ENCODE results near the gene TLCD3A.
"Not testable (repeated sequence)": the region's sequence is repeated elsewhere in the genome, so short reads cannot be mapped to it uniquely, and the experiment has no call there.

TLCD3A gene

GRCh38 chr17:753418-753817, 21.0 kb downstream of the TLCD3A start:
- no peak for TF ChIP-seq CTCF (IDR thresholded peaks at IDR 0.05; ENCODE audit: control insufficient read depth, extremely low read depth, insufficient read depth)
- H3K4me3 ChIP-seq (ENCODE audit: low read depth, low read length) = no peak overlapping the region
- DNase-seq (ENCODE audit: low read depth) = no peak

DNA sequence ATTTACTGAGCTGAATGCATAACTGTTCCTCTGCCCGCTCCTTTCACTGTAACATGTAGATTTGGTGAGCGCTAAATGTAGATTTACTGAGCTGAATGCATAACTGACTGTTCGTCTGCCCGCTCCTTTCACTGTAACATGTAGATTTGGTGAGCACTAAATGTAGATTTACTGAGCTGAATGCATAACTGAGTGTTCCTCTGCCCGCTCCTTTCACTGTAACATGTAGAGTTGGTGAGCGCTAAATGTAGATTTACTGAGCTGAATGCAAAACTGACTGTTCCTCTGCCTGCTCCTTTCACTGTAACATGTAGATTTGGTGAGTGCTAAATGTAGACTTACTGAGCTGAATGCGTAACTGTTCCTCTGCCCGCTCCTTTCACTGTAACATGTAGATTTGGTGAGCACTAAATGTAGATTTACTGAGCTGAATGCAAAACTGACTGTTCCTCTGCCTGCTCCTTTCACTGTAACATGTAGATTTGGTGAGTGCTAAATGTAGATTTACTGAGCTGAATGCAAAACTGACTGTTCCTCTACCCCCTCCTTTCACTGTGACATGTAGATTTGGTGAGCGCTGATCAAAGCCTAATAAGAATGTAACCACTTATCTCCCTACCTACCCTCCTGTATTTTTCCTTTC, 23.0 kb downstream of the TLCD3A start:
- not testable (repeated sequence) for DNase-seq (ENCODE audit: low read depth); H3K4me3 ChIP-seq (ENCODE audit: low read depth, low read length)

- DNase-seq (ENCODE audit: low read depth) = not testable (repeated sequence)
Observed at GRCh38 chr17:756010-756567, 23.7 kb downstream of the TLCD3A start.

GRCh38 chr17:759964-760363, 27.6 kb downstream of the TLCD3A start:
- no peak for DNase-seq (ENCODE audit: low read depth)
- H3K4me3 ChIP-seq (ENCODE audit: low read depth, low read length) = no peak overlapping the region
- TF ChIP-seq CTCF (IDR thresholded peaks at IDR 0.05; ENCODE audit: control insufficient read depth, extremely low read depth, insufficient read depth) = no peak

More at GRCh38 chr17:756010-756567, 23.7 kb downstream of the TLCD3A start:
- H3K4me3 ChIP-seq (ENCODE audit: low read depth, low read length) = not testable (repeated sequence)

DNA sequence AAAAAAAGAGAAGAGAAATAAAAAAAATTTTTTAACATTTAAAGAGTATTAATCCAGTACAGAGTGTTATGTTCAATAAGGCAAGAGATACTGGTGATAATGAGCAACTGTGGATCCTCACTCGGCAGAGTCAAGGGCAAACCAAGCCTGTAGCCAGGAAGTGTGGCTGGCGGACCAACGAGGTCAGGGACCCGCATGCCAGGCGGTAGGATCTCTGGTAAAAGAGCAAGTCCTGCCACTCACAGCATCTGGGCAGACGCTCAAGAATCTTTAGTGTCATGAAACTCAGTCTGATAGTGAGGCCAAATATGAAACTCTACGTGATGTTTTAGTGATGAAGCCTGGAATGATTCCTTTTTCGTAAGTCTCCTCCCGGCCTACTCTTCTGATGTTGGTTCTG, 28.0 kb downstream of the TLCD3A start:
- DNase-seq (ENCODE audit: low read depth) = no peak
- H3K4me3 ChIP-seq (ENCODE audit: low read depth, low read length) = no peak overlapping the region
- no peak for TF ChIP-seq CTCF (IDR thresholded peaks at IDR 0.05; ENCODE audit: control insufficient read depth, extremely low read depth, insufficient read depth)

DNA sequence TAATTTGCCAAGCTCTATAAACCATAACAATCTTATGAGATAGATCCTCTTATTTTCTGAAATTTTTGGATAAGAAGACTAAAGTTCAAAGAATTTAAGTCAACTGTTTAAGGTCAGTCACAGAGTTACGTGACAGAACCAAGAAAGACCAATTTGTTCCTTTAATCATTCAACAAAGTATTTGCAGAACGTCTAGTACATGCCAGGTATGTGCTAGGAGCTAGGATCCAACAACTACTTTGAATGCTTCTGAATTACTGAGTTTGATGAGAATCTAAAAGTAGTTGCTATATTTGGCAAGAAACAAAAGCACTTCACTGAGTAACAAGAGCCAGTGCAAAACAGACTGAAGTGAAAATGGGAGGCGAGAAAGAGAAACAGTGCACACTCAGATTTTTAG, 34.7 kb downstream of the TLCD3A start:
- TF ChIP-seq CTCF (IDR thresholded peaks at IDR 0.05; ENCODE audit: control insufficient read depth, extremely low read depth, insufficient read depth) = no peak
- H3K4me3 ChIP-seq (ENCODE audit: low read depth, low read length) = no peak overlapping the region
- DNase-seq (ENCODE audit: low read depth) = no peak

- TF ChIP-seq CTCF (IDR thresholded peaks at IDR 0.05; ENCODE audit: control insufficient read depth, extremely low read depth, insufficient read depth) = no peak
- DNase-seq (ENCODE audit: low read depth) = no peak
- H3K4me3 ChIP-seq (ENCODE audit: low read depth, low read length) = no peak overlapping the region
Observed at GRCh38 chr17:773016-773415, 40.6 kb downstream of the TLCD3A start.
